H9 (cell line): ENCODE data around the gene PEDS1. TPM values are rescaled to one million over a fixed set of nuclear protein-coding genes. Genes with fewer than 3 reads are reported as not detected.
A peak's percentile ranks its signal among the peaks of the same experiment; 100 is the strongest.

Source experiments
- DNase-seq: peaks from one replicate; pipeline ENCODE4 v3.0.0-alpha.2; 2017
- H2AFZ ChIP-seq: one replicate; pipeline ENCODE4 v1.6.1; 2013; ENCODE audit warnings: mild to moderate bottlenecking, low read length, control low read depth, moderate library complexity
- H2AK5ac ChIP-seq: 2 replicates; pipeline ENCODE4 v1.6.1; 2013; ENCODE audit warnings: low read length, control low read depth, mixed read lengths; ENCODE audit not compliant: insufficient read length
- H2BK120ac ChIP-seq: one replicate; pipeline ENCODE4 v1.6.1; 2013; ENCODE audit warnings: low read depth, mild to moderate bottlenecking, low read length, control low read depth, inconsistent platforms; ENCODE audit not compliant: poor library complexity, severe bottlenecking
- H2BK12ac ChIP-seq: 2 replicates; pipeline ENCODE4 v1.6.1; 2013; ENCODE audit warnings: low read length, control low read depth, mixed read lengths, low read depth; ENCODE audit not compliant: insufficient read length
- H2BK15ac ChIP-seq: 2 replicates; pipeline ENCODE4 v1.6.1; 2013; ENCODE audit warnings: low read depth, low read length, control low read depth
- H2BK20ac ChIP-seq: one replicate; pipeline ENCODE4 v1.6.1; 2013; ENCODE audit warnings: low read depth, mild to moderate bottlenecking, low read length, control low read depth, inconsistent platforms; ENCODE audit not compliant: poor library complexity, severe bottlenecking
- H2BK5ac ChIP-seq: 2 replicates; pipeline ENCODE4 v1.6.1; 2013; ENCODE audit warnings: low read length, control low read depth, mixed read lengths; ENCODE audit not compliant: insufficient read length
- H3K14ac ChIP-seq: 2 replicates; pipeline ENCODE4 v1.6.1; 2013; ENCODE audit warnings: low read length, control low read depth; ENCODE audit not compliant: insufficient read depth
- H3K18ac ChIP-seq: 2 replicates; pipeline ENCODE4 v1.6.1; 2013; ENCODE audit warnings: low read depth, mild to moderate bottlenecking, mixed read lengths, low read length, control low read depth; ENCODE audit not compliant: insufficient read length
- H3K23ac ChIP-seq: 2 replicates; pipeline ENCODE4 v1.6.1; 2013; ENCODE audit warnings: low read length, control low read depth, mixed read lengths, low read depth; ENCODE audit not compliant: insufficient read length
- H3K23me2 ChIP-seq: 2 replicates; pipeline ENCODE4 v1.6.1; 2013; ENCODE audit warnings: low read depth, mild to moderate bottlenecking, mixed read lengths, low read length, control low read depth; ENCODE audit not compliant: insufficient read length, poor library complexity, severe bottlenecking
- H3K27ac ChIP-seq: 2 replicates; pipeline ENCODE4 v1.5.1; 2013; ENCODE audit warnings: low read length, control low read depth, mixed read lengths, low read depth; ENCODE audit not compliant: insufficient read length
- H3K27me3 ChIP-seq: 2 replicates; pipeline ENCODE4 v1.6.1; 2013; ENCODE audit warnings: low read length, control low read depth, inconsistent platforms; ENCODE audit not compliant: insufficient read depth
- H3K4ac ChIP-seq: 2 replicates; pipeline ENCODE4 v1.6.1; 2013; ENCODE audit warnings: low read depth, mild to moderate bottlenecking, control low read depth, inconsistent platforms, low read length, moderate library complexity
- H3K4me1 ChIP-seq: 2 replicates; pipeline ENCODE4 v1.6.1; 2013; ENCODE audit warnings: low read length, control low read depth, inconsistent platforms; ENCODE audit not compliant: insufficient read depth
- H3K4me2 ChIP-seq: 2 replicates; pipeline ENCODE4 v1.6.1; 2013; ENCODE audit warnings: low read length, control low read depth, mixed read lengths; ENCODE audit not compliant: insufficient read length, insufficient read depth
- H3K56ac ChIP-seq: 2 replicates; pipeline ENCODE4 v1.6.1; 2013; ENCODE audit warnings: low read depth, mild to moderate bottlenecking, mixed read lengths, low read length, control low read depth; ENCODE audit not compliant: insufficient read length
- H3K79me1 ChIP-seq: 2 replicates; pipeline ENCODE4 v1.6.1; 2013; ENCODE audit warnings: low read depth, mild to moderate bottlenecking, moderate library complexity, low read length, control low read depth, inconsistent platforms; ENCODE audit not compliant: insufficient read depth, poor library complexity, severe bottlenecking
- H3K79me2 ChIP-seq: 2 replicates; pipeline ENCODE4 v1.6.1; 2013; ENCODE audit warnings: low read length, control low read depth, inconsistent platforms; ENCODE audit not compliant: insufficient read depth
- H3K9ac ChIP-seq: 2 replicates; pipeline ENCODE4 v1.6.1; 2013; ENCODE audit warnings: low read length, control low read depth, mixed read lengths; ENCODE audit not compliant: insufficient read length; ENCODE audit errors: extremely low read depth
- H3K9me3 ChIP-seq: one replicate; pipeline ENCODE4 v1.6.1; 2013; ENCODE audit warnings: low read depth, low read length, inconsistent platforms; ENCODE audit not compliant: control insufficient read depth
- H3T11ph ChIP-seq: one replicate; pipeline ENCODE4 v1.6.1; 2013; ENCODE audit warnings: mild to moderate bottlenecking, low read length, control low read depth, inconsistent platforms
- H4K20me1 ChIP-seq: one replicate; pipeline ENCODE4 v1.6.1; 2013; ENCODE audit not compliant: control insufficient read depth, insufficient read length, insufficient read depth
- H4K5ac ChIP-seq: 2 replicates; pipeline ENCODE4 v1.6.1; 2013; ENCODE audit warnings: low read depth, mild to moderate bottlenecking, mixed read lengths, low read length, control low read depth; ENCODE audit not compliant: insufficient read length
- H4K8ac ChIP-seq: replicated peaks from 2 replicates; pipeline ENCODE4 v1.6.1; 2013; ENCODE audit warnings: low read length, control low read depth, mixed read lengths, low read depth; ENCODE audit not compliant: insufficient read length
- H4K91ac ChIP-seq: 2 replicates; pipeline ENCODE4 v1.6.1; 2013; ENCODE audit warnings: low read depth, mild to moderate bottlenecking, moderate library complexity, mixed read lengths, low read length, control low read depth; ENCODE audit not compliant: insufficient read length
- H3K27ac Mint-ChIP-seq, 3 experiments: 2 replicates in 2 of 3; 3 replicates in 1 of 3; pipeline ENCODE4 v1.8.0; 2020 to 2021; ENCODE audit warnings: mixed read lengths in 3 of 3, mild to moderate bottlenecking in 1 of 3, moderate library complexity in 1 of 3
- H3K27me3 Mint-ChIP-seq: 2 replicates; pipeline ENCODE4 v1.8.0; 2021; ENCODE audit warnings: low read depth, mild to moderate bottlenecking, moderate library complexity, mixed read lengths
- H3K36me3 Mint-ChIP-seq, 3 experiments: 2 replicates in 2 of 3; 3 replicates in 1 of 3; pipeline ENCODE4 v1.8.0; 2020 to 2021; ENCODE audit warnings: low read depth in 3 of 3, mixed read lengths in 3 of 3; ENCODE audit not compliant: insufficient read depth in 1 of 3
- H3K4me1 Mint-ChIP-seq, 2 experiments: 2 replicates each; pipeline ENCODE4 v1.8.0; 2020; ENCODE audit warnings: mixed read lengths in 2 of 2
- H3K4me3 Mint-ChIP-seq, 2 experiments: 2 replicates in 1 of 2; 3 replicates in 1 of 2; pipeline ENCODE4 v1.8.0; 2020 to 2021; ENCODE audit warnings: mild to moderate bottlenecking in 2 of 2, mixed read lengths in 2 of 2, moderate library complexity in 1 of 2
- H3K9me3 Mint-ChIP-seq, 2 experiments: 2 replicates in 1 of 2; 3 replicates in 1 of 2; pipeline ENCODE4 v1.8.0; 2020; ENCODE audit warnings: mild to moderate bottlenecking in 2 of 2, mixed read lengths in 2 of 2, moderate library complexity in 1 of 2
- CTCF ChIP-seq: fragments of 200-600 bp; sonication (generic); conservative IDR thresholded peaks from 3 replicates; pipeline ENCODE4 v1.8.0; 2021; ENCODE audit warnings: antibody characterized with exemption, mild to moderate bottlenecking
- WGBS: extraction: QIAGEN DNeasy Blood & Tissue Kit; methylation state at CpG from one replicate; pipeline ENCODE4 v1.1.7; 2013; ENCODE audit warnings: missing lambda C conversion rate, low lambda C conversion rate, mixed read lengths; ENCODE audit not compliant: insufficient read length; ENCODE audit errors: extremely low coverage; 5-methylcytosine and 5-hydroxymethylcytosine counted together
- total RNA-seq: library from RNA; stranded (reverse); gene quantifications from 2 replicates; pipeline ENCODE4 v1.2.1, GENCODE V29; 2021

PEDS1 gene
- total RNA-seq, 1 experiment from 2014 or later = 29.3 TPM

DNA sequence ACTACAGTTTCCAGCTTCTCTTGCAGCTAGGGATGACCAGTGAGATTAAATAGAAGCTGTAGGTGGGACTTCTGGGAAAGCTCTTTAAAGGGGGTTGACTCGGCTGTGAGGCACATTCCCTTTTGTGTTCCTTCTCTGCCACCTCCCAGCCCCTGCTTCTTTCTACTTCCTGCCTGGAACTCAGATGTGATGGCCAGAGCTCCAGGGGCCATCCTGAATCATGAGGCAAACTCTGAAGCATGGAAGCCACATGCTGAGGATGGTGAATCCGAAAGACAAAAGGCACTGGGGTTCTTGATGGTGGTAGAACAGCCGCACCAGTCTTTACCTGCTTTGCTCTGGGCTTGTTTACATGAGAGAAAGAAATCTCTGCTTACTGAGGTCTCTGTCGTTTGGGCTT is 46.2 kb upstream of the PEDS1 start:
- no peaks in the 10 kb centered on the region for H3K4me1 ChIP-seq
- no peak overlapping the region for H3K23ac ChIP-seq
- H3K79me2 ChIP-seq = no peaks in the 10 kb centered on the region
- no peak overlapping the region for H3K4me2 ChIP-seq
- no peak overlapping the region for H2AFZ ChIP-seq
- no peak overlapping the region for H3K9ac ChIP-seq
- H3K4me3 Mint-ChIP-seq = no peak overlapping the region
- H2AK5ac ChIP-seq = no peak overlapping the region
- TF ChIP-seq CTCF = no peak
- H3K79me1 ChIP-seq = no peaks in the 10 kb centered on the region
- H2BK120ac ChIP-seq = no peak overlapping the region
- no peak overlapping the region for H3K4ac ChIP-seq
- H3T11ph ChIP-seq = no peak overlapping the region
- H3K9me3 ChIP-seq = no peaks in the 10 kb centered on the region
- peak overlapping the region in 2 of 3 experiments; percentile 39 to 40; a peak in 1 of 7 replicates for H3K27ac Mint-ChIP-seq
- peaks cover 5 to 22% (median 7%) of the 10 kb centered on the region in 3 experiments for H3K36me3 Mint-ChIP-seq
- no peak overlapping the region for H2BK15ac ChIP-seq
- no peak overlapping the region for H4K8ac ChIP-seq
- no peak overlapping the region for H3K56ac ChIP-seq
- no CpG with 5 or more reads among the region's 4 CpGs for WGBS
- peaks cover 2% of the 10 kb centered on the region; the same call in 1 of the 2 replicates for H3K27me3 Mint-ChIP-seq
- H4K91ac ChIP-seq = no peak overlapping the region
- no peak overlapping the region for H3K14ac ChIP-seq
- H3K23me2 ChIP-seq = no peaks in the 10 kb centered on the region
- H4K20me1 ChIP-seq = no peaks in the 10 kb centered on the region
- H3K18ac ChIP-seq = no peak overlapping the region
- no peak overlapping the region for H3K27ac ChIP-seq
- H4K5ac ChIP-seq = no peak overlapping the region
- H3K27me3 ChIP-seq = no peaks in the 10 kb centered on the region
- peaks cover 21 to 31% of the 10 kb centered on the region in 2 experiments for H3K9me3 Mint-ChIP-seq
- H2BK12ac ChIP-seq = no peak overlapping the region
- peaks cover 19 to 29% of the 10 kb centered on the region in 2 experiments for H3K4me1 Mint-ChIP-seq
- H2BK20ac ChIP-seq = no peak overlapping the region
- H2BK5ac ChIP-seq = no peak overlapping the region
- DNase-seq = no peak
